ENCODE data around the gene LUC7L2.
"Not testable (repeated sequence)": the region's sequence is repeated elsewhere in the genome, so short reads cannot be mapped to it uniquely, and the experiment has no call there.

Gene LUC7L2

GRCh38 chr7:139439375-139439774 lies 79.7 kb downstream of the LUC7L2 start:
- DNase-seq (ENCODE audit: insufficient read length, low spot score): no peak
- no peak for FAIRE-seq

GRCh38 chr7:139441961-139442360 lies 82.3 kb downstream of the LUC7L2 start:
- FAIRE-seq (no peak), DNase-seq (ENCODE audit: insufficient read length, low spot score) (no peak)

- no peak for FAIRE-seq
- DNase-seq (ENCODE audit: insufficient read length, low spot score): no peak
Observed at GRCh38 chr7:139446051-139446890, 86.6 kb downstream of the LUC7L2 start.

GRCh38 chr7:139450851-139451250 lies 91.2 kb downstream of the LUC7L2 start:
- DNase-seq (ENCODE audit: insufficient read length, low spot score) (no peak), FAIRE-seq (no peak)

- FAIRE-seq (no peak), DNase-seq (ENCODE audit: insufficient read length, low spot score) (no peak)
Observed at GRCh38 chr7:139451638-139452037, 91.9 kb downstream of the LUC7L2 start.

GRCh38 chr7:139452958-139453672 lies 93.4 kb downstream of the LUC7L2 start:
- FAIRE-seq (no peak), DNase-seq (ENCODE audit: insufficient read length, low spot score) (no peak)

- DNase-seq (ENCODE audit: insufficient read length, low spot score): no peak
- FAIRE-seq: no peak
Observed at GRCh38 chr7:139453673-139454321, 94.1 kb downstream of the LUC7L2 start.

- DNase-seq (ENCODE audit: insufficient read length, low spot score): no peak
- no peak for FAIRE-seq
Observed at GRCh38 chr7:139455789-139456188, 96.1 kb downstream of the LUC7L2 start.

GRCh38 chr7:139456511-139456910 lies 96.8 kb downstream of the LUC7L2 start:
- DNase-seq (ENCODE audit: insufficient read length, low spot score): no peak
- no peak for FAIRE-seq

GRCh38 chr7:139457153-139457946 lies 97.7 kb downstream of the LUC7L2 start:
- DNase-seq (ENCODE audit: insufficient read length, low spot score): no peak

GRCh38 chr7:139463421-139463820 lies 103.7 kb downstream of the LUC7L2 start:
- DNase-seq (ENCODE audit: insufficient read length, low spot score); FAIRE-seq: not testable (repeated sequence)

More at GRCh38 chr7:139457153-139457946, 97.7 kb downstream of the LUC7L2 start:
- no peak for FAIRE-seq

GRCh38 chr7:139464511-139464910 lies 104.8 kb downstream of the LUC7L2 start:
- not testable (repeated sequence) for DNase-seq (ENCODE audit: insufficient read length, low spot score); FAIRE-seq

GRCh38 chr7:139465072-139465471 lies 105.4 kb downstream of the LUC7L2 start:
- not testable (repeated sequence) for FAIRE-seq; DNase-seq (ENCODE audit: insufficient read length, low spot score)

- DNase-seq (ENCODE audit: insufficient read length, low spot score); FAIRE-seq: not testable (repeated sequence)
Observed at GRCh38 chr7:139467729-139468128, 108.0 kb downstream of the LUC7L2 start.

GRCh38 chr7:139468281-139468680 lies 108.6 kb downstream of the LUC7L2 start:
- not testable (repeated sequence) for FAIRE-seq; DNase-seq (ENCODE audit: insufficient read length, low spot score)

GRCh38 chr7:139471740-139472353 lies 112.2 kb downstream of the LUC7L2 start:
- no peak for DNase-seq (ENCODE audit: insufficient read length, low spot score)
- no peak for FAIRE-seq
